Esophagus (tissue), 2 donors: ENCODE results near the gene PTPRD. TPM values are rescaled to one million over a fixed set of nuclear protein-coding genes. Genes with fewer than 3 reads are reported as not detected.

Experiments used
- H3K27ac ChIP-seq, 2 donors: one replicate each; pipeline ENCODE4 v1.5.1; 2013; ENCODE audit warnings: low read depth in 2 of 2, mild to moderate bottlenecking in 2 of 2, inconsistent platforms in 1 of 2, low read length in 1 of 2, moderate library complexity in 1 of 2
- H3K27me3 ChIP-seq, 2 donors: one replicate each; pipeline ENCODE4 v1.6.1; 2013; ENCODE audit warnings: low read length in 2 of 2, control low read depth in 1 of 2, mild to moderate bottlenecking in 1 of 2; ENCODE audit not compliant: insufficient read depth in 2 of 2, control insufficient read depth in 1 of 2
- H3K36me3 ChIP-seq, 2 donors: one replicate each; pipeline ENCODE4 v1.6.1; 2013; ENCODE audit warnings: low read length in 1 of 2; ENCODE audit not compliant: control insufficient read depth in 2 of 2, insufficient read depth in 2 of 2
- H3K4me1 ChIP-seq, 2 donors: one replicate each; pipeline ENCODE4 v1.6.1; 2013; ENCODE audit warnings: low read length in 1 of 2; ENCODE audit not compliant: control insufficient read depth in 2 of 2, insufficient read depth in 2 of 2
- H3K4me3 ChIP-seq, 2 donors: one replicate each; pipeline ENCODE4 v1.5.1; 2013; ENCODE audit warnings: low read length in 2 of 2, mild to moderate bottlenecking in 2 of 2, low read depth in 1 of 2, moderate library complexity in 1 of 2
- H3K9me3 ChIP-seq, 2 donors: one replicate each; pipeline ENCODE4 v1.6.1; 2013; ENCODE audit warnings: mild to moderate bottlenecking in 2 of 2, low read depth in 1 of 2, low read length in 1 of 2, moderate library complexity in 1 of 2; ENCODE audit not compliant: control insufficient read depth in 2 of 2, insufficient read depth in 1 of 2
- WGBS, 2 donors: extraction: QIAGEN DNeasy Blood & Tissue Kit; methylation state at CpG; one replicate each; pipeline ENCODE4 v1.1.7; 2013; 5-methylcytosine and 5-hydroxymethylcytosine counted together
- polyA plus RNA-seq, 2 donors: library from polyadenylated mRNA; stranded (reverse); fragments of 200-250 nt; gene quantifications; one replicate each; pipeline ENCODE4 v1.2.3, GENCODE V29; 2013
- donor health status: healthy with polysubstance abuse.
- donor health status: Bipolar disorder and iron deficiency.

PTPRD gene
- polyA plus RNA-seq, 2 donors, result 0.53 to 0.60 TPM

GRCh38 chr9:8643896-8644295 lies 1968.9 kb downstream of the PTPRD start:
- H3K4me3 ChIP-seq, result no peak overlapping the region
- WGBS, 2 donors, result 84 to 89% methylated on average over 5 of the region's 5 CpGs
- no peaks in the 10 kb centered on the region for H3K27me3 ChIP-seq
- H3K9me3 ChIP-seq, result no peaks in the 10 kb centered on the region
- H3K36me3 ChIP-seq, result no peaks in the 10 kb centered on the region
- H3K27ac ChIP-seq, result no peak overlapping the region
- no peaks in the 10 kb centered on the region for H3K4me1 ChIP-seq

- WGBS, 2 donors, result 90 to 92% methylated on average over 6 of the region's 6 CpGs
- Histone ChIP-seq H3K4me1 (no peaks in the 10 kb centered on the region), H3K4me3 (no peak overlapping the region)
These were observed 1969.3 kb downstream of the PTPRD start for GRCh38 chr9:8643464-8643863.

GRCh38 chr9:8640761-8641160 lies 1972.0 kb downstream of the PTPRD start:
- no peak overlapping the region for H3K4me3 ChIP-seq
- 84 to 89% methylated on average over 3 of the region's 3 CpGs for WGBS, 2 donors

More at GRCh38 chr9:8643464-8643863, 1969.3 kb downstream of the PTPRD start:
- H3K27ac ChIP-seq, result no peak overlapping the region
- no peaks in the 10 kb centered on the region for H3K27me3 ChIP-seq
- no peaks in the 10 kb centered on the region for H3K36me3 ChIP-seq
- no peaks in the 10 kb centered on the region for H3K9me3 ChIP-seq

GRCh38 chr9:8637626-8638025 lies 1975.2 kb downstream of the PTPRD start:
- H3K36me3 ChIP-seq, result no peaks in the 10 kb centered on the region
- no peaks in the 10 kb centered on the region for H3K4me1 ChIP-seq
- WGBS, 2 donors, result 81 to 95% methylated on average over 1 of the region's 1 CpG
- no peak overlapping the region for H3K4me3 ChIP-seq
- H3K27me3 ChIP-seq, result peaks cover 0 to 3% of the 10 kb centered on the region in 2 donors
- no peak overlapping the region for H3K27ac ChIP-seq
- H3K9me3 ChIP-seq, result no peaks in the 10 kb centered on the region

More at GRCh38 chr9:8640761-8641160, 1972.0 kb downstream of the PTPRD start:
- Histone ChIP-seq H3K9me3 (no peaks in the 10 kb centered on the region), H3K27me3 (peaks cover 0 to 3% of the 10 kb centered on the region in 2 donors), H3K36me3 (no peaks in the 10 kb centered on the region), H3K4me1 (no peaks in the 10 kb centered on the region), H3K27ac (no peak overlapping the region)

- H3K4me1 ChIP-seq, result no peaks in the 10 kb centered on the region
- H3K27ac ChIP-seq, result no peak overlapping the region
- H3K4me3 ChIP-seq, result no peak overlapping the region
- WGBS, 2 donors, result 63% methylated on average over 3 of the region's 3 CpGs
- H3K27me3 ChIP-seq, result peaks cover 0 to 3% of the 10 kb centered on the region in 2 donors
- no peaks in the 10 kb centered on the region for H3K9me3 ChIP-seq
- no peaks in the 10 kb centered on the region for H3K36me3 ChIP-seq
These were observed 1979.0 kb downstream of the PTPRD start for GRCh38 chr9:8633784-8634183.

- H3K9me3 ChIP-seq, result no peaks in the 10 kb centered on the region
- no peak overlapping the region for H3K4me3 ChIP-seq
- no peak overlapping the region for H3K27ac ChIP-seq
- no peaks in the 10 kb centered on the region for H3K4me1 ChIP-seq
- peaks cover 0 to 3% of the 10 kb centered on the region in 2 donors for H3K27me3 ChIP-seq
- no peaks in the 10 kb centered on the region for H3K36me3 ChIP-seq
- 84 to 87% methylated on average over 1 of the region's 1 CpG for WGBS, 2 donors
These were observed 1980.3 kb downstream of the PTPRD start for GRCh38 chr9:8632493-8632892.

- H3K9me3 ChIP-seq, result no peaks in the 10 kb centered on the region
- H3K27ac ChIP-seq, result no peak overlapping the region
- no peaks in the 10 kb centered on the region for H3K36me3 ChIP-seq
- H3K27me3 ChIP-seq, result no peaks in the 10 kb centered on the region
- H3K4me1 ChIP-seq, result no peaks in the 10 kb centered on the region
- H3K4me3 ChIP-seq, result no peak overlapping the region
These were observed 1984.0 kb downstream of the PTPRD start for GRCh38 chr9:8628791-8629190.

GRCh38 chr9:8627976-8628679 lies 1984.7 kb downstream of the PTPRD start:
- no peaks in the 10 kb centered on the region for H3K27me3 ChIP-seq
- H3K4me1 ChIP-seq, result no peaks in the 10 kb centered on the region
- no peak overlapping the region for H3K27ac ChIP-seq
- H3K4me3 ChIP-seq, result no peak overlapping the region
- H3K36me3 ChIP-seq, result no peaks in the 10 kb centered on the region
- no peaks in the 10 kb centered on the region for H3K9me3 ChIP-seq
- 51 to 61% methylated on average over 7 of the region's 7 CpGs for WGBS, 2 donors

GRCh38 chr9:8622871-8623270 lies 1989.9 kb downstream of the PTPRD start:
- Histone ChIP-seq H3K27ac (no peak overlapping the region), H3K36me3 (no peaks in the 10 kb centered on the region), H3K27me3 (no peaks in the 10 kb centered on the region), H3K4me3 (no peak overlapping the region), H3K9me3 (no peaks in the 10 kb centered on the region), H3K4me1 (no peaks in the 10 kb centered on the region)
- WGBS, 2 donors, result 83 to 91% methylated on average over 2 of the region's 2 CpGs

- H3K4me3 ChIP-seq, result no peak overlapping the region
- WGBS, 2 donors, result 71 to 72% methylated on average over 3 of the region's 3 CpGs
These were observed 1990.5 kb downstream of the PTPRD start for GRCh38 chr9:8622222-8622802.

More at GRCh38 chr9:8622222-8622802, 1990.5 kb downstream of the PTPRD start:
- no peaks in the 10 kb centered on the region for H3K9me3 ChIP-seq
- no peaks in the 10 kb centered on the region for H3K4me1 ChIP-seq
- H3K36me3 ChIP-seq, result no peaks in the 10 kb centered on the region
- no peaks in the 10 kb centered on the region for H3K27me3 ChIP-seq
- H3K27ac ChIP-seq, result no peak overlapping the region
